Neutrophil (primary cell): ENCODE data around the gene ADGRA1.

Experiments
- H3K27ac ChIP-seq: fragments of 200-600 bp; sonication (generic); 2 replicates; pipeline ENCODE4 v1.5.1; 2016; ENCODE audit warnings: mild to moderate bottlenecking, moderate library complexity
- H3K27me3 ChIP-seq: fragments of 200-600 bp; sonication (generic); 2 replicates; pipeline ENCODE4 v1.6.0; 2016; ENCODE audit warnings: mild to moderate bottlenecking
- H3K36me3 ChIP-seq: fragments of 200-600 bp; sonication (generic); 2 replicates; pipeline ENCODE4 v1.5.1; 2017
- H3K4me1 ChIP-seq, 2 experiments: fragments of 200-600 bp in 1 of 2; sonication (generic) in 1 of 2; 1 replicate in 1 of 2; 2 replicates in 1 of 2; pipeline versions ENCODE4 v1.5.1 to v1.6.1; 2013 to 2016; ENCODE audit warnings: low read depth in 1 of 2, low read length in 1 of 2, mild to moderate bottlenecking in 1 of 2, moderate library complexity in 1 of 2; ENCODE audit not compliant: control insufficient read depth in 1 of 2, insufficient read depth in 1 of 2
- H3K4me3 ChIP-seq, 2 experiments: fragments of 200-600 bp in 1 of 2; sonication (generic) in 1 of 2; 1 replicate in 1 of 2; 2 replicates in 1 of 2; pipeline ENCODE4 v1.5.1; 2013 to 2016; ENCODE audit warnings: low read depth in 1 of 2, low read length in 1 of 2, mild to moderate bottlenecking in 1 of 2, moderate library complexity in 1 of 2
- H3K9me3 ChIP-seq: fragments of 200-600 bp; sonication (generic); 2 replicates; pipeline ENCODE4 v1.5.1; 2016
- TF ChIP-seq, protein P1 (sequence below): fragments of 200-600 bp; sonication (generic); IDR thresholded peaks from 2 replicates; pipeline ENCODE4 v1.5.1; 2016; ENCODE audit warnings: antibody characterized with exemption

Gene ADGRA1

DNA sequence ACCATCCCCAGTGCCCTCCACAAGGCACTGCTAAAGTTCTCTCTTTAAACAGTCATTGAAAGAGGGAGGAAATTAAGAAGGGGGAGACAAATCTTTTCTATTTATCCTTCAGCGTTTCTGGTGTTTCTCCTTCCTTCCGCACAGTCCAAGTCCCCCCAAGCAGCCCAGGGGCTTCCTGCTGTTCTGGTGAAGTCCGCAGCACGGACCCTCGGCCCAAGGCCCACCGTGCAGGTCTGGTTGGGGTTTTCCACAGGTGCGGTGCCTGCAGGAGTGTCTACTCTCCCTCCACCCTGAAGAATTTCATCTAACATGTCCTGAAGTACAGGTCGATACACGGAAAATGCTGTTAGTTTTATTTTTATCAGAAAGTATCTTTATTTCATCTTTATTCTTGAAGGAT lies 38.2 kb downstream of the ADGRA1 start:
- peaks cover 44% of the 10 kb centered on the region for H3K27me3 ChIP-seq

DNA sequence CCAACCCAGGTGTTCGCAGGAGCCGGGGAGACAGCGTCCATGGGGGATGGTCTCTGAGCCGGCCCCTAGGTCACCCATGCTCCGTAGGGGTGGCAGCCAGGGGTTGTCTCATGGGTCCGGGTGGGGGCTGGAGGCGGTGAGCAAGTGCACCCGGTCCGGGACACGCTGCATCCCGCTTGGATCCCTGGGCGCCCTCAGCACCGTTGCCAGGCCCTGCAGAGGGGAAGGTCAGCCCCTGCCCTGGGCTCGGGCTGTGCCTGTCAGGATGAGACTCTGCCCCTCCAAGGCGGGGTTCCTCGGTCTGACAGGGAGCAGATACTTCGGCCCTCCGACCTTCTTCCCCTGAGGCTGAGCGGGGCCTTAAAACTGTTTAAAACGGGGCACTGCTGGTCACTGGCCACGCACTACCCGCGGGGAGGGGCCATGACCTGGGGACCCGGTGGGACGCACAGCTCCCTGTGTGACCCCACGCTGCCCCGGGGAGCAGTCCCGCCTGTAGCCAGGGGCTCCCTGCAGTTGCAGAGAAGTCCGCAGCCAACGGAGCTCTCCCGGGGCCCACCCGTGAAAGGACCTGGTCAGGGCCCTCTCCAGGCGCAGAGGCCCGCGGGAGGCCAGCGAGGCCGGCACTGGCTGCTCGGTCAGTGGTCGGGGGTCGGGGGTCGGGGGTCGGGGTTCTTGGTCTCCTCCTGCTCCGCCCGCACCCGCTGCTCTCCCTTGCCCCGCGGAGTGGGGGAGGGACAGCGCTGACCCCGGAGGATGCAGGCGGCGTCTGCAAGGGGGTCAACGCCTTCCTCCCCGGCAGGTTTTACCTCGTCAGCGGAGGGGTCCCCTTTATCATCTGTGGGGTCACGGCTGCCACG lies 38.9 kb downstream of the ADGRA1 start:
- H3K4me3 ChIP-seq, result no peak overlapping the region
- TF ChIP-seq, protein P1, sequence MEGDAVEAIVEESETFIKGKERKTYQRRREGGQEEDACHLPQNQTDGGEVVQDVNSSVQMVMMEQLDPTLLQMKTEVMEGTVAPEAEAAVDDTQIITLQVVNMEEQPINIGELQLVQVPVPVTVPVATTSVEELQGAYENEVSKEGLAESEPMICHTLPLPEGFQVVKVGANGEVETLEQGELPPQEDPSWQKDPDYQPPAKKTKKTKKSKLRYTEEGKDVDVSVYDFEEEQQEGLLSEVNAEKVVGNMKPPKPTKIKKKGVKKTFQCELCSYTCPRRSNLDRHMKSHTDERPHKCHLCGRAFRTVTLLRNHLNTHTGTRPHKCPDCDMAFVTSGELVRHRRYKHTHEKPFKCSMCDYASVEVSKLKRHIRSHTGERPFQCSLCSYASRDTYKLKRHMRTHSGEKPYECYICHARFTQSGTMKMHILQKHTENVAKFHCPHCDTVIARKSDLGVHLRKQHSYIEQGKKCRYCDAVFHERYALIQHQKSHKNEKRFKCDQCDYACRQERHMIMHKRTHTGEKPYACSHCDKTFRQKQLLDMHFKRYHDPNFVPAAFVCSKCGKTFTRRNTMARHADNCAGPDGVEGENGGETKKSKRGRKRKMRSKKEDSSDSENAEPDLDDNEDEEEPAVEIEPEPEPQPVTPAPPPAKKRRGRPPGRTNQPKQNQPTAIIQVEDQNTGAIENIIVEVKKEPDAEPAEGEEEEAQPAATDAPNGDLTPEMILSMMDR, result no peak
- no peaks in the 10 kb centered on the region for H3K36me3 ChIP-seq
- no peaks in the 10 kb centered on the region for H3K9me3 ChIP-seq
- H3K27me3 ChIP-seq, result peaks cover 44% of the 10 kb centered on the region
- H3K4me1 ChIP-seq, result no peaks in the 10 kb centered on the region
- H3K27ac ChIP-seq, result no peak overlapping the region

More for the DNA sequence above, 38.2 kb downstream of the ADGRA1 start:
- no peaks in the 10 kb centered on the region for H3K36me3 ChIP-seq
- no peak overlapping the region for H3K27ac ChIP-seq
- H3K9me3 ChIP-seq, result no peaks in the 10 kb centered on the region
- H3K4me3 ChIP-seq, result no peak overlapping the region
- TF ChIP-seq, protein P1, result no peak
- no peaks in the 10 kb centered on the region for H3K4me1 ChIP-seq

DNA sequence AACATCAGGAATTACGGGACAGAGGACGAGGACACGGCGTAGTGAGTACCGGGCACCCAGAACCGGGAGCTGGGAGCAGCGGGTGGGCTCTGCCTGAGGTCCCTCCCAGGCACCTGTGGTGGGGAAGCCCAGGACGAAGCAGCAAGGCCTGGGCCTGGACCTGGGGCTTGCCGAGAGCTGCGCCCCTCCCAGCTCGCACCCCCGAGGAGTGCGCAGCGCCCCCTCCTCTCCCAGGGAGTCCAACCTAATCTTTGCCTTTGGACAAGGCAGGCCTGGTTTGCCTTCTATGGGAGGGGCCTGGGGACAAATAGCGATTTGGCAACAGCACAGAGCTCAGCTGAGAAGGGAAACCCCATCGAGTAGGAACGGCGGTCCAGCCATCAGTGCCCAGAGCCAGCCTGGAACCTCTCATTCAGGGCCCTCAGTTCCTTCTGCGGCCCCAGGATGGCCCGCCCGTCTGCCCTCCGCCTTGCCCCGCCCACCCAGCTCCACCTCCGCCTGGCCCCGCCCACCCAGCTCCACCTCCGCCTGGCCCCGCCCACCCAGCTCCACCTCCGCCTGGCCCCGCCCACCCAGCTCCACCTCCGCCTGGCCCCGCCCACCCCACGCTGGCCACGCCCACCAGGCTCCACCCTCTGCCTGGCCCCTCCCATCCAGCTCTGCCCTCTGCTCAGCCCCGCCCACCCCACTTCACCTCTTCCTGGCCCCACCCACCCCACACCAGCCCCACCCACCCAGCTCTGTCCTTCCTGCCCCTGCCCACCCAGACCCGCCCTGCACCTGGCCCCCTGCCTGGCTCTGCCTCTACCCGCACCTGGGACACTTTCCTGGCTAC lies 39.8 kb downstream of the ADGRA1 start:
- Histone ChIP-seq H3K9me3 (no peaks in the 10 kb centered on the region), H3K27me3 (peaks cover 38% of the 10 kb centered on the region), H3K4me1 (no peaks in the 10 kb centered on the region), H3K27ac (no peak overlapping the region), H3K4me3 (no peak overlapping the region), H3K36me3 (no peaks in the 10 kb centered on the region)
- TF ChIP-seq, protein P1, result no peak

DNA sequence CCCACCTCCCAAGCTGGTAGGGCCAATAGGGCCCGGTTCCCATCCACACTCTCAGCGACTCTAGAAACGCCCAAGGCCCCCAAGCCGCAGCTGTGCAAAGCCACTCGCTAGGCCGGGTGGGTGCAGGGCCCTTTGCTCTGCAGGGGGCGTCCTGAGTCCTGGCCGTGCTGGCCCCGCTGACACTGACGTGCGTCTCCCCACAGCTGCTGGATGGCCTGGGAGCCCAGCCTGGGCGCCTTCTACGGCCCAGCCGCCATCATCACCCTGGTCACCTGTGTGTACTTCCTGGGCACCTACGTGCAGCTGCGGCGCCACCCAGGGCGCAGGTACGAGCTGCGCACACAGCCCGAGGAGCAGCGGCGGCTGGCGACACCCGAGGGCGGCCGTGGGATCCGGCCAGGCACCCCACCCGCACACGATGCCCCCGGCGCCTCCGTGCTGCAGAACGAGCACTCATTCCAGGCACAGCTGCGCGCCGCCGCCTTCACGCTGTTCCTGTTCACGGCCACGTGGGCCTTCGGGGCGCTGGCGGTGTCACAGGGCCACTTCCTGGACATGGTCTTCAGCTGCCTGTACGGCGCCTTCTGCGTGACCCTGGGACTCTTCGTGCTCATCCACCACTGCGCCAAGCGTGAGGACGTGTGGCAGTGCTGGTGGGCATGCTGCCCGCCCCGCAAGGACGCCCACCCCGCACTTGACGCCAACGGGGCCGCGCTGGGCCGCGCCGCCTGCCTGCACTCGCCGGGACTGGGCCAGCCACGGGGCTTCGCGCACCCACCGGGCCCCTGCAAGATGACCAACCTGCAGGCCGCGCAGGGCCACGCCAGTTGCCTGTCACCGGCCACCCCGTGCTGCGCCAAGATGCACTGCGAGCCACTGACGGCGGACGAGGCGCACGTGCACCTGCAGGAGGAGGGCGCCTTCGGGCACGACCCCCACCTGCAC lies 40.7 kb downstream of the ADGRA1 start:
- Histone ChIP-seq H3K36me3 (no peaks in the 10 kb centered on the region), H3K9me3 (no peaks in the 10 kb centered on the region), H3K4me1 (no peaks in the 10 kb centered on the region), H3K27ac (no peak overlapping the region), H3K4me3 (no peak overlapping the region), H3K27me3 (peaks cover 29% of the 10 kb centered on the region)
- TF ChIP-seq, protein P1, result no peak
